ENCODE data around the gene XCL1.

GRCh38 chr1:168583571-168583970 is 7.2 kb downstream of the XCL1 start:
- TF ChIP-seq GATA2 (IDR thresholded peaks at IDR 0.05; ENCODE audit: low read depth, low read length) (no peak), GATA3 (IDR thresholded peaks at IDR 0.05; ENCODE audit: low read depth, low read length) (no peak)
